Adrenal gland (tissue), 12 donors: ENCODE data around the gene IGF2R. TPM values are rescaled to one million over a fixed set of nuclear protein-coding genes. Genes with fewer than 3 reads are reported as not detected.

ENCODE experiments used
- DNase-seq, 7 donors: peaks; one replicate each; pipeline ENCODE4 v3.0.0-alpha.2; 2019 to 2020
- H3K27ac ChIP-seq, 5 donors: fragments of 200-600 bp; sonication (generic) in 4 of 5; 1 replicate in 3 of 5; 2 replicates in 2 of 5; pipeline versions ENCODE4 v1.5.1 to v1.8.0; 2016 to 2020; ENCODE audit warnings: mild to moderate bottlenecking in 1 of 5
- H3K27me3 ChIP-seq: fragments of 200-600 bp; 2 replicates; pipeline ENCODE4 v1.8.0; 2021
- H3K36me3 ChIP-seq, 2 donors: fragments of 200-600 bp; replicated peaks in 1 of 2; 1 replicate in 1 of 2; 2 replicates in 1 of 2; pipeline versions ENCODE4 v1.5.1 to v1.8.0; 2018 to 2022
- H3K4me1 ChIP-seq, 2 donors: fragments of 200-600 bp; replicated peaks in 1 of 2; 1 replicate in 1 of 2; 2 replicates in 1 of 2; pipeline versions ENCODE4 v1.5.1 to v1.8.0; 2018 to 2021
- H3K4me3 ChIP-seq, 4 donors: fragments of 200-600 bp; sonication (generic) in 3 of 4; one replicate each; pipeline ENCODE4 v1.5.1; 2016 to 2018
- H3K9me3 ChIP-seq, 3 donors: fragments of 200-600 bp; sonication (generic) in 1 of 3; replicated peaks in 1 of 3; 1 replicate in 2 of 3; 2 replicates in 1 of 3; pipeline versions ENCODE4 v1.5.1 to v1.8.0; 2016 to 2021
- POLR2A ChIP-seq, 2 donors: fragments of 450-650 bp; IDR thresholded peaks; one replicate each; pipeline ENCODE4 v1.6.1; 2017; ENCODE audit warnings: antibody characterized with exemption in 2 of 2, mild to moderate bottlenecking in 2 of 2, moderate library complexity in 1 of 2
- WGBS, 4 donors: extraction: QIAGEN DNeasy Blood & Tissue Kit in 2 of 4; methylation state at CpG; one replicate each; pipeline versions ENCODE4 v1.1.5 to v1.1.7; 2013 to 2017; 5-methylcytosine and 5-hydroxymethylcytosine counted together
- intact Hi-C, 2 donors: fragments of 100-400 bp; cut with DNase I; formaldehyde crosslinking; loops; one replicate each; pipeline versions ENCODE4 v1.14.1 to v1.15.0; 2022 to 2023
- polyA plus RNA-seq, 3 donors: library from polyadenylated mRNA; stranded (reverse); fragments of 200-250 nt in 2 of 3; fragments of 350-450 nt in 1 of 3; fragmentation: Illumina TruSeq in 1 of 3; extraction: RNeasy Lipid Tissue Mini Kit (QIAGEN cat#74804) in 1 of 3; gene quantifications; one replicate each; pipeline ENCODE4 v1.2.3, GENCODE V29; 2013 to 2014
- total RNA-seq, 9 donors: library from RNA; depleted of rRNA in 4 of 9; stranded (reverse); fragments of >200 nt in 4 of 9; fragments of 120-200 nt in 1 of 9; fragmentation: NEBNext Ultra II Directional in 1 of 9; extraction: Animal tissue kit (Norgen Biotek cat#: 25700) in 1 of 9; gene quantifications; one replicate each; pipeline versions ENCODE4 v1.1.0 to v1.2.4, GENCODE V29; 2013 to 2023
- TF ChIP-seq, protein P1 (sequence below), 6 experiments: fragments of 450-650 bp in 4 of 6; fragments of 200-600 bp in 2 of 6; sonication (generic) in 1 of 6; IDR thresholded peaks; 1 replicate in 5 of 6; 2 replicates in 1 of 6; pipeline versions ENCODE4 v1.5.1 to v1.8.0; 2016 to 2021; ENCODE audit warnings: antibody characterized with exemption in 6 of 6, mild to moderate bottlenecking in 2 of 6, moderate library complexity in 1 of 6
- donor health status: healthy with polysubstance abuse.
- donor health status: Bipolar disorder and iron deficiency.
- donor health status: DM: yes; HTN: yes; CAD: no.
- donor health status: DM: no; HTN: no; CAD: no.
- donor health status: DM: no; HTN: no; CAD: no.
- donor health status: DM: yes; HTN: yes; CAD: no.

The IGF2R gene
- total and polyA plus RNA-seq, 12 donors = 17.1 to 154 (median 89.8) TPM

DNA sequence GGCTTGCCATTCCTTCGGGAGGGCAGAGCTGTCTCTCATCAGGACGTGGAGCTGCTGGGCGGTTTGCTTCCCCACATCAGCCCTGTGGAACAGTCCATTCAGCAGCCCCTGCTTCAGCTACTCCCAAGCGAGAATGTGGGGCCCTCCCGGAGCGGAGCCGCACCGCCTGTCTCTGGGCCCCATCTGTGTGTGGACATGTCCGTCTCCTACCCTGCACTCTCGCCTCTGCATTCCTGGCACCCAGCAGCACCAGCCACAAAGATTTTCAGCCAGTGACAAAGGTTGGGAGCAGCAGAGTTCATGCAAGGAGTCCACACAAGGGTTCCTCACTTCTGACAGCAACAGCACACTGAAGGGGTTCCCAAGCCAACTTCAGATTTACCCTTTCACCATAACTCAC is 123.7 kb downstream of the IGF2R start:
- intact Hi-C loops = no loop called here
- Histone ChIP-seq H3K4me3 (no peak overlapping the region), H3K36me3 (peaks cover 0 to 84% of the 10 kb centered on the region in 2 donors), H3K4me1 (peaks cover 0 to 4% of the 10 kb centered on the region in 2 donors), H3K27me3 (no peaks in the 10 kb centered on the region), H3K9me3 (no peaks in the 10 kb centered on the region), H3K27ac (no peak overlapping the region)
- no peak for TF ChIP-seq POLR2A (IDR thresholded peaks at IDR 0.05)
- TF ChIP-seq, protein P1, sequence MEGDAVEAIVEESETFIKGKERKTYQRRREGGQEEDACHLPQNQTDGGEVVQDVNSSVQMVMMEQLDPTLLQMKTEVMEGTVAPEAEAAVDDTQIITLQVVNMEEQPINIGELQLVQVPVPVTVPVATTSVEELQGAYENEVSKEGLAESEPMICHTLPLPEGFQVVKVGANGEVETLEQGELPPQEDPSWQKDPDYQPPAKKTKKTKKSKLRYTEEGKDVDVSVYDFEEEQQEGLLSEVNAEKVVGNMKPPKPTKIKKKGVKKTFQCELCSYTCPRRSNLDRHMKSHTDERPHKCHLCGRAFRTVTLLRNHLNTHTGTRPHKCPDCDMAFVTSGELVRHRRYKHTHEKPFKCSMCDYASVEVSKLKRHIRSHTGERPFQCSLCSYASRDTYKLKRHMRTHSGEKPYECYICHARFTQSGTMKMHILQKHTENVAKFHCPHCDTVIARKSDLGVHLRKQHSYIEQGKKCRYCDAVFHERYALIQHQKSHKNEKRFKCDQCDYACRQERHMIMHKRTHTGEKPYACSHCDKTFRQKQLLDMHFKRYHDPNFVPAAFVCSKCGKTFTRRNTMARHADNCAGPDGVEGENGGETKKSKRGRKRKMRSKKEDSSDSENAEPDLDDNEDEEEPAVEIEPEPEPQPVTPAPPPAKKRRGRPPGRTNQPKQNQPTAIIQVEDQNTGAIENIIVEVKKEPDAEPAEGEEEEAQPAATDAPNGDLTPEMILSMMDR (IDR thresholded peaks at IDR 0.05) = no peak
- 87 to 95% (median 90%) methylated on average over 10 of the region's 10 CpGs for WGBS, 4 donors
- DNase-seq = no peak

DNA sequence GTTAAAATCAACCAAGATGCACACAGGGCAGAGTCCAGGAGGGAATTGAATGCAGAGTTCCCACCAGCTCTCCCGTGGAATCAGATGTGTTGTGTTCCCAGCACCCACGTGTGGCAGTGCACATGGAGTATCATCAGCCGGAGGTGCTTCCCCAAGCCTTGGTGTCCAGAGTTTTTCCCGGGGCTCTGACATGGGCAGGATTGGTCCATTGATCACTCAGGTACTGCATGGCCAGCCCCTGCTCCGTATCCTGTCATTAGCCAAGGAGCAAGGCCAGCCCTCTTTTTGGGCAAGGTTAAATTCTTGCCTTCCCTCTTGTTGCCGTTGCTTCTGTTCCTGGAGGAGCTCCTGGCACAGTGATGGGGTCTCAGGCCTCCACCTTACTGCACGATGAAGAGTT is 124.2 kb downstream of the IGF2R start:
- 73 to 89% (median 79%) methylated on average over 5 to 7 of the region's 7 CpGs for whole genome bisulfite sequencing, 4 donors
- DNase-seq = no peak
- TF ChIP-seq, protein P1 (IDR thresholded peaks at IDR 0.05) = no peak
- no peak for TF ChIP-seq POLR2A (IDR thresholded peaks at IDR 0.05)
- H3K36me3 ChIP-seq = peaks cover 0 to 84% of the 10 kb centered on the region in 2 donors
- no peaks in the 10 kb centered on the region for H3K27me3 ChIP-seq
- intact Hi-C loops = no loop called here
- no peaks in the 10 kb centered on the region for H3K9me3 ChIP-seq
- H3K4me3 ChIP-seq = no peak overlapping the region
- H3K4me1 ChIP-seq = peaks cover 0 to 4% of the 10 kb centered on the region in 2 donors
- no peak overlapping the region for H3K27ac ChIP-seq

DNA sequence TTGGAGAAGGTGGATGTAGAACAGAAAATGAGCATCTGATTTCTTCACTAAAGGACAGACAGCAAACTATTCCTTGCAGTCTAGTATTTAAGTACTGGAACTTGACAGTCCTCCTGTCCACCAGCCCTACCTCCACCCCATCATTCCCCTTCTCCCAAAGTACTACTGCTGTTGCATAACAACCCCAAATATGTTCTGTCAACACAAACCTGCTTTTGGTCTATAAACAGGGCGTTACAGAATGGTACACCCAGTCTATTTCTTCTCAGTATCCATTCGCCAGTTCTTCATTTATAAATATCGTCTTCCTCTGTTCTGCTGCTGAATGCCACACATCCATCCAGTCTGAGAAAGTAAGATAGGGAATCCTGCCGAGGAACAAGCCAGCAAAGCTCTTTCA is 125.1 kb downstream of the IGF2R start:
- Histone ChIP-seq H3K27ac (no peak overlapping the region), H3K9me3 (no peaks in the 10 kb centered on the region), H3K27me3 (no peaks in the 10 kb centered on the region), H3K4me1 (no peaks in the 10 kb centered on the region), H3K4me3 (no peak overlapping the region), H3K36me3 (peaks cover 0 to 83% of the 10 kb centered on the region in 2 donors)
- TF ChIP-seq, protein P1 (IDR thresholded peaks at IDR 0.05) = no peak
- no peak for TF ChIP-seq POLR2A (IDR thresholded peaks at IDR 0.05)
- DNase-seq = no peak
- 93 to 95% (median 94%) methylated on average over 4 of the region's 4 CpGs for WGBS, 4 donors
- intact Hi-C loops = no loop called here

DNA sequence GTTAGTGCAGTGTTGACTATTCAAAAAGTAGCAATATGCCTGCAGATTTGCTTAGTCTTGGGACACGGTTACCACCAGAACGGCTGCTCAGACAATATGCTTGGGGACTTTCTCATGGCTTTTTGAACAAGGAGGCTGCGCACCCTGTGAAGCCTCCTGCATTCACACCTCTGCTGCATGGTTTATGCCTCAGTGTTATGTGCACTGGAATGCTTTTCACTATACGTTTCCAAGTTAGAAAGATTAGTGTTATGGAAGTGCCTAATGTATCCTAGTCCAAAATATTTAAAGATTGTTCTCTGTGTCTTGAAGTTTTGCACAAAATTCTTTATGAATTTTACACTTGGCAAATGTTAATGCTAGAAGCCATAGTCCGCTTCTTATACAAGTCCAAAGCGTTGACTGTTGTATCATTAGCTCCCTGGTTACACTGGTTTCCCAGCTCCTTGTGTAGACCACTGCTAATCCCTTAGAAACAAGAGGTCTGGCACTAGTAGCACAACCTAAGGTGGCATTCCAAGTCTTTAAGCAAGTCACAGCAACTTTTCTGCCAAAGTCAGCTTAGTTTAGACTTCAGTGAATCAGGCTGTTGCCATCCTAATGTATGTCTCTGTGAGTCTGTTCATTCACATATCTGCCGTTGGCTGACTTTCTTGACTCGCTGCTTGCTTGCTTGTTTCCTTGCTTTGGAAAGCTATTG is 126.4 kb downstream of the IGF2R start:
- H3K4me1 ChIP-seq = no peaks in the 10 kb centered on the region
- no peak overlapping the region for H3K4me3 ChIP-seq
- H3K27me3 ChIP-seq = no peaks in the 10 kb centered on the region
- intact Hi-C loops = no loop called here
- H3K27ac ChIP-seq = no peak overlapping the region
- TF ChIP-seq, protein P1 (IDR thresholded peaks at IDR 0.05) = no peak
- no peak for TF ChIP-seq POLR2A (IDR thresholded peaks at IDR 0.05)
- WGBS, 4 donors = 95 to 97% (median 96%) methylated on average over 8 of the region's 8 CpGs
- H3K9me3 ChIP-seq = no peaks in the 10 kb centered on the region
- DNase-seq = no peak
- peaks cover 0 to 70% of the 10 kb centered on the region in 2 donors for H3K36me3 ChIP-seq
